Breast epithelium (tissue), 3 donors: ENCODE data around the gene MYH6.

Experiments used
- POLR2AphosphoS5 ChIP-seq, 3 donors: sonication (generic); formaldehyde crosslinking; IDR thresholded peaks; one replicate each; pipeline ENCODE4 v1.6.1; 2017; ENCODE audit warnings: antibody characterized with exemption in 3 of 3
- TF ChIP-seq, protein P1 (sequence below), 3 donors: fragments of 450-650 bp; IDR thresholded peaks; one replicate each; pipeline ENCODE4 v1.5.1; 2016 to 2017; ENCODE audit warnings: antibody characterized with exemption in 3 of 3, mild to moderate bottlenecking in 3 of 3, moderate library complexity in 3 of 3

DNA sequence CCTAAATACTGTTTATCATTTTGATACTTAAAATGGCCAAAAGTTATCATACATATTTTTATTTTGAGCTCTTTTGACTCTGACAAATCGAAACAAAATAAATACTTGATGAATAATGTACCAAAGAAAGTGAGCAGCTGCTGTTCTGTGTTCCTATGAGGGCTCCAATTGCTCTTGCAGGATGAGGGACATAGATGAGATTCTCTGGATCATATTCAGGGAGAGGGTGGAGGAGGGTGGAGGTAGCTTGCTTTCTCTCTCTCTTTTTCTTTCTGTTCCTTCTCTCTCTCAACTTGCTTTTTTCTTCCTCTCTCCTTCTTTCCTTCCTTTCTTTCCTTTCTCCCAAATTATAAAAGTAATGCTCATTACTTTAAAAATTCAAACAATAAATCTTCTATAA lies 36.2 kb upstream of the MYH6 start:
- TF ChIP-seq, protein P1, sequence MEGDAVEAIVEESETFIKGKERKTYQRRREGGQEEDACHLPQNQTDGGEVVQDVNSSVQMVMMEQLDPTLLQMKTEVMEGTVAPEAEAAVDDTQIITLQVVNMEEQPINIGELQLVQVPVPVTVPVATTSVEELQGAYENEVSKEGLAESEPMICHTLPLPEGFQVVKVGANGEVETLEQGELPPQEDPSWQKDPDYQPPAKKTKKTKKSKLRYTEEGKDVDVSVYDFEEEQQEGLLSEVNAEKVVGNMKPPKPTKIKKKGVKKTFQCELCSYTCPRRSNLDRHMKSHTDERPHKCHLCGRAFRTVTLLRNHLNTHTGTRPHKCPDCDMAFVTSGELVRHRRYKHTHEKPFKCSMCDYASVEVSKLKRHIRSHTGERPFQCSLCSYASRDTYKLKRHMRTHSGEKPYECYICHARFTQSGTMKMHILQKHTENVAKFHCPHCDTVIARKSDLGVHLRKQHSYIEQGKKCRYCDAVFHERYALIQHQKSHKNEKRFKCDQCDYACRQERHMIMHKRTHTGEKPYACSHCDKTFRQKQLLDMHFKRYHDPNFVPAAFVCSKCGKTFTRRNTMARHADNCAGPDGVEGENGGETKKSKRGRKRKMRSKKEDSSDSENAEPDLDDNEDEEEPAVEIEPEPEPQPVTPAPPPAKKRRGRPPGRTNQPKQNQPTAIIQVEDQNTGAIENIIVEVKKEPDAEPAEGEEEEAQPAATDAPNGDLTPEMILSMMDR (IDR thresholded peaks at IDR 0.05): no peak
- TF ChIP-seq POLR2AphosphoS5 (IDR thresholded peaks at IDR 0.05): no peak
